DOHH2 (cell line): Measurements from ENCODE around the gene ATP2B2.

Source experiments
- H3F3A ChIP-seq: fragments of 200-600 bp; sonication (generic), shearing (Covaris generic); 2 replicates; pipeline ENCODE4 v1.6.0; 2016; ENCODE audit warnings: antibody characterized with exemption, mild to moderate bottlenecking; ENCODE audit not compliant: control insufficient read depth, insufficient read depth
- H3K27ac ChIP-seq: fragments of 200-600 bp; sonication (generic); 2 replicates; pipeline ENCODE4 v1.5.1; 2014; ENCODE audit warnings: low read depth, mild to moderate bottlenecking, low read length, moderate library complexity
- H3K27me3 ChIP-seq: fragments of 200-600 bp; sonication (generic); 2 replicates; pipeline ENCODE4 v1.6.1; 2014; ENCODE audit warnings: mild to moderate bottlenecking, low read length, mixed read lengths; ENCODE audit not compliant: control insufficient read depth
- H3K36me3 ChIP-seq: fragments of 200-600 bp; sonication (generic); 2 replicates; pipeline ENCODE4 v1.6.1; 2014; ENCODE audit warnings: mild to moderate bottlenecking, low read length, moderate library complexity, mixed read lengths; ENCODE audit not compliant: control insufficient read depth
- H3K4me1 ChIP-seq: fragments of 200-600 bp; sonication (generic); 2 replicates; pipeline ENCODE4 v1.6.1; 2014; ENCODE audit warnings: mild to moderate bottlenecking, low read length, mixed read lengths; ENCODE audit not compliant: control insufficient read depth
- H3K4me2 ChIP-seq: fragments of 200-600 bp; sonication (generic); 2 replicates; pipeline ENCODE4 v1.6.0; 2014; ENCODE audit warnings: mild to moderate bottlenecking, low read length, moderate library complexity
- H3K4me3 ChIP-seq: fragments of 200-600 bp; sonication (generic); 2 replicates; pipeline ENCODE4 v1.5.1; 2014; ENCODE audit warnings: mild to moderate bottlenecking, low read length, mixed read lengths
- H3K79me2 ChIP-seq: fragments of 200-600 bp; sonication (generic); 2 replicates; pipeline ENCODE4 v1.6.1; 2014; ENCODE audit warnings: mild to moderate bottlenecking, low read length, mixed read lengths; ENCODE audit not compliant: control insufficient read depth
- H3K9me2 ChIP-seq: fragments of 200-600 bp; sonication (generic); replicated peaks from 2 replicates; pipeline ENCODE4 v1.6.1; 2014; ENCODE audit warnings: mild to moderate bottlenecking, low read length, mixed read lengths; ENCODE audit not compliant: control insufficient read depth
- H3K9me3 ChIP-seq: fragments of 200-600 bp; sonication (generic); 2 replicates; pipeline ENCODE4 v1.6.1; 2014; ENCODE audit warnings: antibody characterized with exemption, low read length, mixed read lengths; ENCODE audit not compliant: control insufficient read depth, insufficient read depth
- H4K20me1 ChIP-seq: fragments of 200-600 bp; sonication (generic); 2 replicates; pipeline ENCODE4 v1.6.0; 2014; ENCODE audit warnings: low read depth, mild to moderate bottlenecking, antibody characterized with exemption, low read length, moderate library complexity; ENCODE audit not compliant: control insufficient read depth, insufficient read depth
- EZH2phosphoT487 ChIP-seq: fragments of 200-600 bp; sonication (generic); IDR thresholded peaks from 2 replicates; pipeline ENCODE4 v1.6.1; 2017; ENCODE audit warnings: borderline replicate concordance, mild to moderate bottlenecking, antibody characterized with exemption, low read length, moderate library complexity, mixed read lengths
- TF ChIP-seq, protein P1 (sequence below): fragments of 200-600 bp; sonication (generic); IDR thresholded peaks from one replicate; pipeline ENCODE4 v1.5.1; 2014; ENCODE audit warnings: antibody characterized with exemption, mild to moderate bottlenecking, low read depth, low read length; ENCODE audit not compliant: poor library complexity, severe bottlenecking

Gene ATP2B2

DNA sequence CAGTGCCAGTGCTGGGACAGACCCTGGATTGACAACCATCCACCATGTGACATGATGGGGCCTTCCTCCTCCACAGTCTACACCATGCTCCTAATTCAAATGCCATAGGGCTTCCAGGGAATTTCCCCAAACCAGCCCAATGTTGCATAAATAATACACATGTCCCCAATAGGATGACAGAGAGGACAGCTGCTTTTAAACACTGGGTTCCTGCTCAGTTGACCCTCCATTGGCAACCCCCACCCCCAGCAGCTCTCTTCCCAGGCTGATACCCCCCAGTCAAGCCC, 28.3 kb upstream of the ATP2B2 start:
- H4K20me1 ChIP-seq = no peaks in the 10 kb centered on the region
- TF ChIP-seq, protein P1, sequence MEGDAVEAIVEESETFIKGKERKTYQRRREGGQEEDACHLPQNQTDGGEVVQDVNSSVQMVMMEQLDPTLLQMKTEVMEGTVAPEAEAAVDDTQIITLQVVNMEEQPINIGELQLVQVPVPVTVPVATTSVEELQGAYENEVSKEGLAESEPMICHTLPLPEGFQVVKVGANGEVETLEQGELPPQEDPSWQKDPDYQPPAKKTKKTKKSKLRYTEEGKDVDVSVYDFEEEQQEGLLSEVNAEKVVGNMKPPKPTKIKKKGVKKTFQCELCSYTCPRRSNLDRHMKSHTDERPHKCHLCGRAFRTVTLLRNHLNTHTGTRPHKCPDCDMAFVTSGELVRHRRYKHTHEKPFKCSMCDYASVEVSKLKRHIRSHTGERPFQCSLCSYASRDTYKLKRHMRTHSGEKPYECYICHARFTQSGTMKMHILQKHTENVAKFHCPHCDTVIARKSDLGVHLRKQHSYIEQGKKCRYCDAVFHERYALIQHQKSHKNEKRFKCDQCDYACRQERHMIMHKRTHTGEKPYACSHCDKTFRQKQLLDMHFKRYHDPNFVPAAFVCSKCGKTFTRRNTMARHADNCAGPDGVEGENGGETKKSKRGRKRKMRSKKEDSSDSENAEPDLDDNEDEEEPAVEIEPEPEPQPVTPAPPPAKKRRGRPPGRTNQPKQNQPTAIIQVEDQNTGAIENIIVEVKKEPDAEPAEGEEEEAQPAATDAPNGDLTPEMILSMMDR = no peak
- TF ChIP-seq EZH2phosphoT487 = no peak
- H3K4me3 ChIP-seq = no peak overlapping the region
- no peaks in the 10 kb centered on the region for H3K4me1 ChIP-seq
- no peaks in the 10 kb centered on the region for H3K9me3 ChIP-seq
- H3K4me2 ChIP-seq = no peak overlapping the region
- no peaks in the 10 kb centered on the region for H3K79me2 ChIP-seq
- no peaks in the 10 kb centered on the region for H3K9me2 ChIP-seq
- H3K27ac ChIP-seq = no peak overlapping the region
- no peaks in the 10 kb centered on the region for H3K27me3 ChIP-seq
- no peaks in the 10 kb centered on the region for H3F3A ChIP-seq
- no peaks in the 10 kb centered on the region for H3K36me3 ChIP-seq

GRCh38 chr3:10532939-10533736, 27.8 kb upstream of the ATP2B2 start:
- Histone ChIP-seq H4K20me1 (no peaks in the 10 kb centered on the region), H3K36me3 (no peaks in the 10 kb centered on the region), H3K79me2 (no peaks in the 10 kb centered on the region), H3K9me2 (no peaks in the 10 kb centered on the region), H3K4me1 (no peaks in the 10 kb centered on the region), H3K27me3 (0 out of 2 replicates have a peak, but pooled peaks cover 2% of the 10 kb centered on the region), H3F3A (no peaks in the 10 kb centered on the region), H3K4me3 (no peak overlapping the region), H3K4me2 (no peak overlapping the region), H3K27ac (no peak overlapping the region), H3K9me3 (no peaks in the 10 kb centered on the region)
- no peak for TF ChIP-seq EZH2phosphoT487
- TF ChIP-seq, protein P1 = no peak

DNA sequence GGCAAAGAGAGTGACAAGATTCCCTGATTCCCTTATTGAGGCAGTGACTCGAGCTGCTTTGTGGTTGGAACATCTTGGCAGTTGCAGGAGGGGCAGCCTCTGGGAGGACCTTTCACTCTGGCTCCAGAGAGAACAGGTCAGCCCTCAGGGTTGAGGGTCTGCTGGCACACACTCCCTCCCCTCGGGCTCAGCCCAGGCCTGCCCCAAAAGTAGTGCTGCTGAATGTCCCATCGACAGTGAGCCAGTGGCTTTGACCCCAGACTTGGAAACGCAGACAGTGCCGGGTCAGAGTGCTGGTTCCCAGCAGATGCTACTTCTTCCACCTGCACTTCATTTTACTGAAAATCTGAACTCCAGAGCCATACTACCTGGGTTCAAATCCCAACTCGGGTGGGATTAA, 25.6 kb upstream of the ATP2B2 start:
- Histone ChIP-seq H3K9me2 (no peaks in the 10 kb centered on the region), H3K79me2 (no peaks in the 10 kb centered on the region), H3K27ac (no peak overlapping the region), H3K27me3 (0 out of 2 replicates have a peak, but pooled peaks cover 2% of the 10 kb centered on the region), H3K4me2 (no peak overlapping the region), H4K20me1 (no peaks in the 10 kb centered on the region), H3K4me1 (no peaks in the 10 kb centered on the region), H3K4me3 (no peak overlapping the region), H3F3A (no peaks in the 10 kb centered on the region), H3K9me3 (no peaks in the 10 kb centered on the region), H3K36me3 (no peaks in the 10 kb centered on the region)
- TF ChIP-seq, protein P1 = no peak
